ENCODE data around the gene YWHAQ. TPM values are rescaled to one million over a fixed set of nuclear protein-coding genes. Genes with fewer than 3 reads are reported as not detected.

The YWHAQ gene
- total and polyA plus RNA-seq, 2 of the 4 experiments (the other 2 are of a cell fraction): 196 to 255 TPM

DNA sequence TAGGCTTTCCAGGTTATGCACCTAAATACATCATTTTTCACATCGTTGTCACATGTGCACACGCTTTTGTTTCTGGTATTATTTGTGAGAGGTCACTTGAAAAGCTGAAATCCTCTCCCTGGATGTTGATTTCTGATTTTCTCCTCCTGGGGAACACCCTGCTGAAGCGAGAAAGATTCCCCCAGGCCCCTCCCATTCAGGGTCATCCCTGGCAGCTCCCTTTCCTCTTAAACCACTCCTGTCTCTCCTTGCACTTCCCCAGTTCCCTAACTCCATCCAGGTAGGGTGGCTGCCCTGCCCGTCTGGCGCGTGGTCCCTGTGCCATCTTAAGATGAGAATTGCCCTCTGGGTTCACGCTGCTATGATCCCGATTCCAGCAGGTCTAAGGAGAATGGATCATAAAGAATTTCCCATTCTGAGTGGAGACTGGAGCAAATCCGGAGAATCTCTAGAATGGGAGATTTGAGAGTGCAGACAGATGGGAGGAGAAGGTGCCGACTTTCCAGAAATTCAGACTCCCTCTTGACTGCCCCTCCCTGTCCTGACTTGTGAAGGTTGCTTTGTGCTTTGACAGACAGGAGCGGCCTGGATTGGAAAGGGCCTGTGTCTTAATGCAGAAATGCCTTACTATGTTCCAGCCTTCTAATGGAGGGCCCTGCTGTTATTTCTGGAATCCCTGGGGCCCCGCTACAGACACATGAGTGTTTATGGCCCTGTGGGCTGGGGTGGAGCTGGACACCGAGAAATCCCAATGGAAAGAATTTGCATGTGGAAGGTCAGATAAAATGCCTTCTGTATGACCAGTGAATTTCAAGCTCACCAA, 1.3 kb upstream of the YWHAQ start:
- Histone ChIP-seq H3K18ac (ENCODE audit: low read depth, low read length) (peak overlapping the region; percentile 44), H2AK5ac (ENCODE audit: low read depth, low read length) (peak overlapping the region; percentile 88), H3K4me1 (ENCODE audit: control insufficient read depth, insufficient read depth, low read length) (peaks cover 15% of the 10 kb centered on the region), H3K27ac (ENCODE audit: insufficient read depth, low read length) (no peak overlapping the region), H3K4ac (ENCODE audit: low read depth, low read length) (peak overlapping the region; percentile 55), H3K14ac (replicated peaks; ENCODE audit: low read depth, low read length) (peak overlapping the region; percentile 38; the same call in 1 of the 2 replicates), H3K56ac (ENCODE audit: extremely low read depth, insufficient read depth, low read length) (no peak overlapping the region), H2AK9ac (replicated peaks; ENCODE audit: low read depth, low read length, poor library complexity) (peak overlapping the region; percentile 73), H3K23ac (ENCODE audit: low read depth, low read length) (peak overlapping the region; percentile 57; the same call in 1 of the 2 replicates), H3K27me3 (ENCODE audit: control insufficient read depth, insufficient read depth, low read length) (no peaks in the 10 kb centered on the region), H3K36me3 (ENCODE audit: control insufficient read depth, insufficient read depth, low read length) (peaks cover 12% of the 10 kb centered on the region), H2BK120ac (ENCODE audit: low read depth, low read length) (peak overlapping the region; percentile 21), H3K9ac (ENCODE audit: low read depth, low read length) (no peak overlapping the region; the same call in 1 of the 2 replicates), H2BK15ac (ENCODE audit: low read depth, low read length) (peak overlapping the region; percentile 35; the same call in 1 of the 3 replicates), H4K5ac (ENCODE audit: low read depth, low read length) (0 out of 2 replicates have a peak overlapping the region, but pooled peaks have one; percentile 32), H3K9me1 (ENCODE audit: insufficient read depth, low read length) (peaks cover 15% of the 10 kb centered on the region), H3K79me1 (ENCODE audit: low read depth in 1 of 2, low read length in 2 of 2) (peaks cover 0 to 14% of the 10 kb centered on the region in 2 experiments; a peak in 1 of 4 replicates), H2BK5ac (ENCODE audit: low read depth, low read length, poor library complexity, severe bottlenecking) (no peak overlapping the region), H2AFZ (replicated peaks; ENCODE audit: low read length, poor library complexity) (peak overlapping the region; percentile 46), H4K91ac (ENCODE audit: insufficient read depth, low read depth, low read length) (peak overlapping the region; percentile 69), H4K20me1 (ENCODE audit: insufficient read depth, low read length) (peaks cover 31% of the 10 kb centered on the region), H2BK20ac (ENCODE audit: low read depth, low read length) (peak overlapping the region; percentile 48), H3K9me3 (ENCODE audit: control insufficient read depth, insufficient read depth, low read length) (no peaks in the 10 kb centered on the region), H3K4me3 (ENCODE audit: insufficient read depth, low read depth, low read length) (no peak overlapping the region), H3K4me2 (ENCODE audit: low read depth, low read length) (no peak overlapping the region), H4K8ac (ENCODE audit: low read depth in 2 of 2, low read length in 2 of 2) (peak overlapping the region; percentile 6 to 83; a peak in 2 of 4 replicates)
- dilution Hi-C loops (cut with HindIII; ENCODE audit: low sequenced_read_pairs, unreplicated experiment) (no loop called here), intact Hi-C loops (cut with micrococcal nuclease) (loop anchor here (2.0 to 10.0 kb wide), 5 partner anchors 19 to 487 kb away; no protein-coding TSS in a partner anchor), in situ Hi-C loops (cut with MboI; ENCODE audit: low sequenced_read_pairs) (no loop called here)
- BruUV-seq (replicated peaks): no TSS peak
- WGBS, 2 experiments (ENCODE audit: extremely low coverage in 2 of 2, insufficient read length in 1 of 2): 90% methylated on average over 2 of the region's 13 CpGs; no CpG with 5 or more reads in 1 of the 2 experiments
- CTCF ChIA-PET: interaction anchor here (1.2 kb wide), 1 partner anchor 23 kb away, joined by 3 read pairs; no protein-coding TSS in a partner anchor
- ATAC-seq (ENCODE audit: low read depth): no peak
- no peak for DNase-seq
- POLR2A ChIA-PET (ENCODE audit: unreplicated experiment): interaction anchor here (1.0 kb wide), 1 partner anchor 76 kb away, joined by 5 read pairs; the partner anchor contains the start of gene ADAM17
- TF ChIP-seq RAD21 (IDR thresholded peaks at IDR 0.05; ENCODE audit: low read length) (no peak), FOS (IDR thresholded peaks at IDR 0.05; ENCODE audit: low read depth, low read length) (no peak), SMC3 (IDR thresholded peaks at IDR 0.05; ENCODE audit: low read depth, low read length) (no peak), BHLHE40 (IDR thresholded peaks at IDR 0.05; ENCODE audit: low read depth, low read length) (no peak), NFE2L2 (IDR thresholded peaks at IDR 0.05; ENCODE audit: low read depth, low read length) (no peak), RCOR1 (IDR thresholded peaks at IDR 0.05; ENCODE audit: insufficient replicate concordance, low read length) (no peak), MAFK (IDR thresholded peaks at IDR 0.05; ENCODE audit: low read depth, low read length) (no peak), RFX5 (IDR thresholded peaks at IDR 0.05; ENCODE audit: low read depth, low read length) (no peak), CEBPB (IDR thresholded peaks at IDR 0.05; ENCODE audit: low read depth, low read length) (no peak), POLR2A (IDR thresholded peaks at IDR 0.05; ENCODE audit: low read depth, low read length) (no peak), CHD1 (IDR thresholded peaks at IDR 0.05; ENCODE audit: low read depth, low read length) (no peak)
- TF ChIP-seq, protein P1, sequence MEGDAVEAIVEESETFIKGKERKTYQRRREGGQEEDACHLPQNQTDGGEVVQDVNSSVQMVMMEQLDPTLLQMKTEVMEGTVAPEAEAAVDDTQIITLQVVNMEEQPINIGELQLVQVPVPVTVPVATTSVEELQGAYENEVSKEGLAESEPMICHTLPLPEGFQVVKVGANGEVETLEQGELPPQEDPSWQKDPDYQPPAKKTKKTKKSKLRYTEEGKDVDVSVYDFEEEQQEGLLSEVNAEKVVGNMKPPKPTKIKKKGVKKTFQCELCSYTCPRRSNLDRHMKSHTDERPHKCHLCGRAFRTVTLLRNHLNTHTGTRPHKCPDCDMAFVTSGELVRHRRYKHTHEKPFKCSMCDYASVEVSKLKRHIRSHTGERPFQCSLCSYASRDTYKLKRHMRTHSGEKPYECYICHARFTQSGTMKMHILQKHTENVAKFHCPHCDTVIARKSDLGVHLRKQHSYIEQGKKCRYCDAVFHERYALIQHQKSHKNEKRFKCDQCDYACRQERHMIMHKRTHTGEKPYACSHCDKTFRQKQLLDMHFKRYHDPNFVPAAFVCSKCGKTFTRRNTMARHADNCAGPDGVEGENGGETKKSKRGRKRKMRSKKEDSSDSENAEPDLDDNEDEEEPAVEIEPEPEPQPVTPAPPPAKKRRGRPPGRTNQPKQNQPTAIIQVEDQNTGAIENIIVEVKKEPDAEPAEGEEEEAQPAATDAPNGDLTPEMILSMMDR (conservative IDR thresholded peaks at IDR 0.05; ENCODE audit: low read depth, low read length): no peak
- TF ChIP-seq, protein P2, sequence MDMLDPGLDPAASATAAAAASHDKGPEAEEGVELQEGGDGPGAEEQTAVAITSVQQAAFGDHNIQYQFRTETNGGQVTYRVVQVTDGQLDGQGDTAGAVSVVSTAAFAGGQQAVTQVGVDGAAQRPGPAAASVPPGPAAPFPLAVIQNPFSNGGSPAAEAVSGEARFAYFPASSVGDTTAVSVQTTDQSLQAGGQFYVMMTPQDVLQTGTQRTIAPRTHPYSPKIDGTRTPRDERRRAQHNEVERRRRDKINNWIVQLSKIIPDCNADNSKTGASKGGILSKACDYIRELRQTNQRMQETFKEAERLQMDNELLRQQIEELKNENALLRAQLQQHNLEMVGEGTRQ (IDR thresholded peaks at IDR 0.05; ENCODE audit: low read depth, low read length): no peak
- TF ChIP-seq, protein P3, sequence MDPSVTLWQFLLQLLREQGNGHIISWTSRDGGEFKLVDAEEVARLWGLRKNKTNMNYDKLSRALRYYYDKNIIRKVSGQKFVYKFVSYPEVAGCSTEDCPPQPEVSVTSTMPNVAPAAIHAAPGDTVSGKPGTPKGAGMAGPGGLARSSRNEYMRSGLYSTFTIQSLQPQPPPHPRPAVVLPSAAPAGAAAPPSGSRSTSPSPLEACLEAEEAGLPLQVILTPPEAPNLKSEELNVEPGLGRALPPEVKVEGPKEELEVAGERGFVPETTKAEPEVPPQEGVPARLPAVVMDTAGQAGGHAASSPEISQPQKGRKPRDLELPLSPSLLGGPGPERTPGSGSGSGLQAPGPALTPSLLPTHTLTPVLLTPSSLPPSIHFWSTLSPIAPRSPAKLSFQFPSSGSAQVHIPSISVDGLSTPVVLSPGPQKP (IDR thresholded peaks at IDR 0.05; ENCODE audit: borderline replicate concordance, low read depth, low read length): no peak
